ENCODE data around the gene LAPTM4A. TPM values are rescaled to one million over a fixed set of nuclear protein-coding genes. Genes with fewer than 3 reads are reported as not detected.

The LAPTM4A gene
- total and polyA plus RNA-seq, 2 of the 4 experiments (the other 2 are of a cell fraction) = 97.7 to 401 TPM

DNA sequence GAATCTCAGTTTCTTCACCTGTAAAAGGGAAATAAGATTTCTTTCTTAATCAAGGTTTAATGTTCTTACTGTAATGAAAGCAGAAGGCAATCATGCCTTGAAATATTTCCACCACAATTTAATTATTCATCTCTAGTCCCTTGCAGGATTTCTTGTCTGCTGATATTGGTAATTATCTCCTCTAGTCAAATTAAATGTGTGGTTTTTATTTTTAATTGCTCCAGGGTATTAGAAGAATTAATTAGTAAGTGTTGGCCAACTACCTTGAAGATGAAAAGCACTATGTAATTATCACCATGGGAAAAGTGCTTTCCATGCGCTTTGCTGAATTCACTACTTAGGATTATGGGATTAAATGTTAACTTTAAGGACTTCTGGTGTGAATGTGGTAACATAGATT lies 8.7 kb upstream of the LAPTM4A start:
- no peak overlapping the region for H2AK5ac ChIP-seq (ENCODE audit: low read depth, low read length)
- H4K20me1 ChIP-seq (ENCODE audit: insufficient read depth, low read length) = peaks cover 4% of the 10 kb centered on the region
- peaks cover 9% of the 10 kb centered on the region for H3K9me1 ChIP-seq (ENCODE audit: insufficient read depth, low read length)
- no peak overlapping the region for H4K8ac ChIP-seq (ENCODE audit: low read depth in 2 of 2, low read length in 2 of 2)
- no peak overlapping the region for H2BK5ac ChIP-seq (ENCODE audit: low read depth, low read length, poor library complexity, severe bottlenecking)
- H3K18ac ChIP-seq (ENCODE audit: low read depth, low read length) = no peak overlapping the region
- intact Hi-C loops (cut with micrococcal nuclease) (no loop called here), in situ Hi-C loops (cut with MboI; ENCODE audit: low sequenced_read_pairs) (no loop called here), dilution Hi-C loops (cut with HindIII; ENCODE audit: low sequenced_read_pairs, unreplicated experiment) (no loop called here)
- WGBS, 2 experiments (ENCODE audit: extremely low coverage in 2 of 2, insufficient read length in 1 of 2) = no CpG with 5 or more reads among the region's 1 CpG
- H3K27me3 ChIP-seq (ENCODE audit: control insufficient read depth, insufficient read depth, low read length) = no peaks in the 10 kb centered on the region
- H3K56ac ChIP-seq (ENCODE audit: extremely low read depth, insufficient read depth, low read length) = no peak overlapping the region
- H2AFZ ChIP-seq (replicated peaks; ENCODE audit: low read length, poor library complexity) = no peak overlapping the region
- TF ChIP-seq MXI1 (IDR thresholded peaks at IDR 0.05; ENCODE audit: borderline replicate concordance, low read depth, low read length) (no peak), MAFK (IDR thresholded peaks at IDR 0.05; ENCODE audit: low read depth, low read length) (no peak), NFE2L2 (IDR thresholded peaks at IDR 0.05; ENCODE audit: low read depth, low read length) (no peak), RFX5 (IDR thresholded peaks at IDR 0.05; ENCODE audit: low read depth, low read length) (no peak), RCOR1 (IDR thresholded peaks at IDR 0.05; ENCODE audit: insufficient replicate concordance, low read length) (no peak), USF2 (IDR thresholded peaks at IDR 0.05; ENCODE audit: low read depth, low read length) (no peak), CHD1 (IDR thresholded peaks at IDR 0.05; ENCODE audit: low read depth, low read length) (no peak), CEBPB (IDR thresholded peaks at IDR 0.05; ENCODE audit: low read depth, low read length) (no peak), FOS (IDR thresholded peaks at IDR 0.05; ENCODE audit: low read depth, low read length) (no peak), MAZ (IDR thresholded peaks at IDR 0.05; ENCODE audit: borderline replicate concordance, low read depth, low read length) (no peak), RAD21 (IDR thresholded peaks at IDR 0.05; ENCODE audit: low read length) (no peak), BHLHE40 (IDR thresholded peaks at IDR 0.05; ENCODE audit: low read depth, low read length) (no peak), ELK1 (IDR thresholded peaks at IDR 0.05; ENCODE audit: borderline replicate concordance, low read depth, low read length) (no peak), POLR2A (IDR thresholded peaks at IDR 0.05; ENCODE audit: low read depth, low read length) (no peak), SMC3 (IDR thresholded peaks at IDR 0.05; ENCODE audit: low read depth, low read length) (no peak), CTCF (conservative IDR thresholded peaks at IDR 0.05; ENCODE audit: low read depth, low read length) (no peak)
- peaks cover 0 to 6% of the 10 kb centered on the region in 2 experiments; a peak in 1 of 4 replicates for H3K79me1 ChIP-seq (ENCODE audit: low read depth in 1 of 2, low read length in 2 of 2)
- DNase-seq (no peak), ATAC-seq (ENCODE audit: low read depth) (no peak)
- H3K9me3 ChIP-seq (ENCODE audit: control insufficient read depth, insufficient read depth, low read length) = no peaks in the 10 kb centered on the region
- H3K4me3 ChIP-seq (ENCODE audit: insufficient read depth, low read depth, low read length) = no peak overlapping the region
- H3K14ac ChIP-seq (replicated peaks; ENCODE audit: low read depth, low read length) = no peak overlapping the region
- no peak overlapping the region for H2BK15ac ChIP-seq (ENCODE audit: low read depth, low read length)
- no peak overlapping the region for H4K91ac ChIP-seq (ENCODE audit: insufficient read depth, low read depth, low read length)
- H3K4me1 ChIP-seq (ENCODE audit: control insufficient read depth, insufficient read depth, low read length) = peaks cover 14% of the 10 kb centered on the region
- no peak overlapping the region for H2BK120ac ChIP-seq (ENCODE audit: low read depth, low read length)
- H3K9ac ChIP-seq (ENCODE audit: low read depth, low read length) = no peak overlapping the region
- no peaks in the 10 kb centered on the region for H3K36me3 ChIP-seq (ENCODE audit: control insufficient read depth, insufficient read depth, low read length)
- no peak overlapping the region for H2AK9ac ChIP-seq (replicated peaks; ENCODE audit: low read depth, low read length, poor library complexity)
- CTCF ChIA-PET = no interaction called here
- no peak overlapping the region for H3K4ac ChIP-seq (ENCODE audit: low read depth, low read length)
- H3K4me2 ChIP-seq (ENCODE audit: low read depth, low read length) = no peak overlapping the region
- no peak overlapping the region for H3K23ac ChIP-seq (ENCODE audit: low read depth, low read length)
- H3K27ac ChIP-seq (ENCODE audit: insufficient read depth, low read length) = no peak overlapping the region
- no peak overlapping the region for H4K5ac ChIP-seq (ENCODE audit: low read depth, low read length)
- no peak overlapping the region for H2BK20ac ChIP-seq (ENCODE audit: low read depth, low read length)
- no TSS peak for BruUV-seq (replicated peaks)
- POLR2A ChIA-PET (ENCODE audit: unreplicated experiment) = no interaction called here
